Mesothelial cell of epicardium (in vitro differentiated cells): ENCODE measurements around the gene ZNF444. TPM values are rescaled to one million over a fixed set of nuclear protein-coding genes. Genes with fewer than 3 reads are reported as not detected.

ENCODE experiments used
- DNase-seq, 2 experiments: peaks; one replicate each; pipeline ENCODE4 v3.0.0; 2021; ENCODE audit warnings: low spot score in 2 of 2; ENCODE audit not compliant: unreplicated experiment in 2 of 2
- H3K27ac Mint-ChIP-seq: 2 replicates; pipeline ENCODE4 v1.8.0; 2021; ENCODE audit warnings: mixed read lengths
- H3K27me3 Mint-ChIP-seq: 2 replicates; pipeline ENCODE4 v1.8.0; 2021; ENCODE audit warnings: low read depth, mixed read lengths
- H3K36me3 Mint-ChIP-seq: 2 replicates; pipeline ENCODE4 v1.8.0; 2021; ENCODE audit warnings: mixed read lengths
- H3K4me1 Mint-ChIP-seq: 2 replicates; pipeline ENCODE4 v1.8.0; 2021; ENCODE audit warnings: mixed read lengths
- H3K4me3 Mint-ChIP-seq: 2 replicates; pipeline ENCODE4 v1.8.0; 2021; ENCODE audit warnings: mild to moderate bottlenecking, moderate library complexity, mixed read lengths
- H3K9me3 Mint-ChIP-seq: 2 replicates; pipeline ENCODE4 v1.8.0; 2021; ENCODE audit warnings: mixed read lengths
- total RNA-seq: library from RNA; stranded (reverse); gene quantifications from 3 replicates; pipeline ENCODE4 v1.2.1, GENCODE V29; 2021
- TF ChIP-seq, protein P1 (sequence below): fragments of 200-600 bp; sonication (generic); IDR thresholded peaks from one replicate; pipeline ENCODE4 v1.5.0; 2021; ENCODE audit warnings: antibody characterized with exemption; ENCODE audit not compliant: unreplicated experiment

ZNF444 gene
- 61.3 to 66.1 TPM (median 63.6 TPM) in 3 replicates for total RNA-seq

DNA sequence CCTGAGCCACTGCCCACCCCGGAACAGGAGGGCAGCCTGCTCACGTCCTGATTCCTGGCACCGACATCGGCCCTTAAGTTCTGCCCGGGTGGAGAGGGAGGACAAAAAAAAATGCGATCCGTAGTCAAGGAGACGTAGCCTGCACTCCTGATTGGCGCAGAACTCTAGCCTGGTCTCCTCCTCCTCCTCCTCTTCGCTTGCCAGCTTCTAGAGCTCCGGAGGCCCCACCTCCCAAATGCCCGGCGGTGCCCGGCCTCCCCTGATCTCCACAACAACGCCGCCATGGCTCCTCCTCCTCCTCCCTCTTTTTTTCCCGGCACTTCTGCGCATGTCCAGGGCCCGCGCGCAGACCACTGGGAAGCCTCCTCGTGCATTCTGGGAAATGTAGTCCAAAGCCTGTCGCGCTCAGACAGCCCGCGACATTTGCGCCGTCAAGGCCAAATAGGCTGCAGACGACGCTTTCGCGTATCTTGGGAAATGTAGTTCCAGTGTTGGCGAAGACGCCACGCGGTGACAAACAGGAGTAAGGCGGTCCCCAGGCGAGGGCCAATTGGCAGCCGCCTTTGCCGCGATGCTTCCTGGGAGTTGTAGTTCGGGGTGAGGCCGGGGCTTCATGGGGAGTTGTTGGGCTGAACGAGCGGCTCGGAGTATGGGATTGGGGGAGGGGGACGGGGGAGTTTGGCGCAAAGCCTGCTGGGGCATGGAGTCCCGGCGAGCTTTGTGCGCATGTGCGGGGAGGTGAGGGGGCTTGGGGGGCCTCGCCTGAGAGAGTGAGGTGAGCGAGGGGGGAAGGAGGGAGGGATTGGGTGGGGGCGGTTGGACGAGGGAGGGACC, at the start of gene ZNF444:
Gene ZNF444 (plus strand): TSS at position 705 of the 834 bp plus-strand sequence. CDS start 5,625 bp downstream, outside the sequence.
- peaks cover 33% of the 10 kb centered on the region for H3K4me1 Mint-ChIP-seq
- no peaks in the 10 kb centered on the region for H3K36me3 Mint-ChIP-seq
- no peaks in the 10 kb centered on the region for H3K27me3 Mint-ChIP-seq
- peak; percentile 99 for DNase-seq
- peak within 1 kb of the TSS; percentile 85 for H3K4me3 Mint-ChIP-seq
- TF ChIP-seq, protein P1, sequence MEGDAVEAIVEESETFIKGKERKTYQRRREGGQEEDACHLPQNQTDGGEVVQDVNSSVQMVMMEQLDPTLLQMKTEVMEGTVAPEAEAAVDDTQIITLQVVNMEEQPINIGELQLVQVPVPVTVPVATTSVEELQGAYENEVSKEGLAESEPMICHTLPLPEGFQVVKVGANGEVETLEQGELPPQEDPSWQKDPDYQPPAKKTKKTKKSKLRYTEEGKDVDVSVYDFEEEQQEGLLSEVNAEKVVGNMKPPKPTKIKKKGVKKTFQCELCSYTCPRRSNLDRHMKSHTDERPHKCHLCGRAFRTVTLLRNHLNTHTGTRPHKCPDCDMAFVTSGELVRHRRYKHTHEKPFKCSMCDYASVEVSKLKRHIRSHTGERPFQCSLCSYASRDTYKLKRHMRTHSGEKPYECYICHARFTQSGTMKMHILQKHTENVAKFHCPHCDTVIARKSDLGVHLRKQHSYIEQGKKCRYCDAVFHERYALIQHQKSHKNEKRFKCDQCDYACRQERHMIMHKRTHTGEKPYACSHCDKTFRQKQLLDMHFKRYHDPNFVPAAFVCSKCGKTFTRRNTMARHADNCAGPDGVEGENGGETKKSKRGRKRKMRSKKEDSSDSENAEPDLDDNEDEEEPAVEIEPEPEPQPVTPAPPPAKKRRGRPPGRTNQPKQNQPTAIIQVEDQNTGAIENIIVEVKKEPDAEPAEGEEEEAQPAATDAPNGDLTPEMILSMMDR = no peak
- peak within 1 kb of the TSS; percentile 90 for H3K27ac Mint-ChIP-seq
- H3K9me3 Mint-ChIP-seq = no peaks in the 10 kb centered on the region

DNA sequence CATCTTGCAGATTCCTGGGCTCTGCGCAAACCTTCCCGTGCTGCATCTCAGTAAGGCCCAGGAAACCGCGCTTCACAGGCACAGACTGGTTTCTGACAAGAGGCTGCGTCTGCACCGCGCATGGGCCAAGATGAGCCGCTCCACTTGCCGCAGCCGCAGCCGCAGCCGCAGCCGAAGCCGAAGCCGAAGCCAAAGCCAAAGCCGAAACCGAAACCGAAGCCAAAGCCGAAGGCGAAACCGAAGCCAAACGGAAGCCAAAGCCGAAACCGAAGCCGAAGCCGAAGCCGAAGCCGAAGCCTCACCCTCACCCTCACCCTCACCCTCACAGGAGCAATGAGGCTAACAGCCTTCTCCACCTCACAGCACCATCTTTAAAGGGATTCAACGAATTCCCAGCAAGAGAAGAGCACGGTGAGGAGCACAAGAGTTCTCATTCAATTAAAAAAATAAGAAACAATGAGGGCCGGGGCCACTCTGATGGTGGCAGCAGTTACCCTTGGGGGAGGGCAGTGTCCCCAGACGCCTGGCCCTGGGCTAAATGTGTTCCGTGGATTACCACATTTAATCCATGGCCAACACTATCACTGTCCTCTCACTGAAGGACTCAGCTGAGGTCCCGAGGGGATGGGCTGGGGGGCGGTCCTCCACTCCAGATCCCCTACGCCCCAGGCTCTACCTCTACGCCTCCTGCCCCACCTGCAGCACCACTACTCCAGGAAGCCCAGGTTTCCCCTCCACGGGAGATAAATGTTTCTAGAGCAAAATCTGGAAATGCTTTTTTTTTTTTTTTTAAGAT, 49.1 kb upstream of the ZNF444 start:
- Mint-ChIP-seq H3K36me3 (peaks cover 40% of the 10 kb centered on the region), H3K27ac (peak overlapping the region; percentile 94)

DNA sequence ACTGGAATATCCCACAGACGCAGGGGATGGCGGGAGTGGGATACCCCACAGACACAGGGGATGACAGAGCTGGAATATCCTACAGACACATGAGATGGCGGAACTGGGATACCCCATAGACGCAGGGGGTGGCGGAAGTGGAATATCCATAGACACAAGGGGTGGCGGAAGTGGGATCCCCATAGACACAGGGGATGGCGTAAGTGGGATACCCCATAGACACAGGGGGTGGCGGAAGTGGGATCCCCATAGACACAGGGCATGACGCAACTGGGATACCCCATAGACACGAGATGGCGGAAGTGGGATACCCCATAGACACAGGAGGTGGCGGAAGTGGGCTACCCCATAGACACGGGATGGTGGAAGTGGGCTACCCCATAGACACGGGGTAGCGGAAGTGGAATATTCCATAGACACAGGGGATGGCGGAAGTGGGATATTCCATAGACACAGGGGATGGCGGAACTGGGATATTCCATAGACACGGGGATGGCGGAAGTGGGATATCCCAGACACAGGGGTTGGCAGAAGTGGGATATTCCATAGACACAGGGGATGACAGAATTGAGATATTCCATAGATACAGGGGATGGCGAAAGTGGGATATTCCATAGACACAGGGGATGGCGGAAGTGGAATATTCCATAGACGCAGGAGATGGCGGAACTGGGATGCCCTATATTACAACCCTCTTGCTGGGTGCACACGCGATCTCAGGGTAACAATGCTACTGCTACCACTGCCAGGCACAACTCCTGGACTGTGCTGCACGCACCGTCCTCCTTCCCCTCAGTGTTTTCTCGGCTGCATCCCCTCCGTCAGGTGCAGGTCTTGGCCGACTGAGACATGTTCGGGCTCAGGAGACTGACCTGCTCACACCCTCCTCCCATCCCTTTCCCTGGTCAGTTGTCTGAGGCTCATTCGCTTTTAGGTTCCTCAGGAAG, 48.1 kb upstream of the ZNF444 start:
- Mint-ChIP-seq H3K36me3 (peaks cover 38% of the 10 kb centered on the region), H3K27ac (no peak overlapping the region), H3K27me3 (no peaks in the 10 kb centered on the region), H3K4me3 (no peak overlapping the region), H3K9me3 (peaks cover 23% of the 10 kb centered on the region), H3K4me1 (peaks cover 13% of the 10 kb centered on the region)
- DNase-seq = no peak
- TF ChIP-seq, protein P1 = no peak

More for the DNA sequence above, 49.1 kb upstream of the ZNF444 start:
- no peak for DNase-seq
- TF ChIP-seq, protein P1 = no peak
- H3K4me1 Mint-ChIP-seq = peaks cover 13% of the 10 kb centered on the region
- no peaks in the 10 kb centered on the region for H3K27me3 Mint-ChIP-seq
- H3K9me3 Mint-ChIP-seq = peaks cover 23% of the 10 kb centered on the region
- H3K4me3 Mint-ChIP-seq = no peak overlapping the region

DNA sequence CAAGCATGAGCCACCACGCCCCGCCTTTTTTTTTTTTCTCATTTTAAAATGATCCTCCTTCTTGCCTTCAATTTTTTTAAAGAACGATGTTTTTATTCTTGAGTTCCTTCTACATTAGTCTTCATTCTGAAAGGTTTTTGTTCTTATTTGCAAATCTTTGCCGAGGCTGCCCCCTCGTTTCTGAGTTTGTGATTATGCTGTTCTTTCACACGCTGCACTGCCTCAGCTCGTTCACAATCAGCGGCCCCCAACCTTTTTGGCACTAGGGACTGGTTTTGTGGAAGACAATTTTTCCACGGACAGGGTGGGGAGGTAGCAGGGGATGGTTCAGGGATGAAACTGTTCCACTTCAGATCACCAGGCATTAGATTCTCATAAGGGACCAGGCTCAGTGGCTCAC, 46.6 kb upstream of the ZNF444 start:
- TF ChIP-seq, protein P1 = no peak
- Mint-ChIP-seq H3K27me3 (no peaks in the 10 kb centered on the region), H3K4me1 (peaks cover 13% of the 10 kb centered on the region), H3K9me3 (peaks cover 23% of the 10 kb centered on the region), H3K27ac (no peak overlapping the region), H3K36me3 (peaks cover 40% of the 10 kb centered on the region), H3K4me3 (no peak overlapping the region)
- DNase-seq = no peak

DNA sequence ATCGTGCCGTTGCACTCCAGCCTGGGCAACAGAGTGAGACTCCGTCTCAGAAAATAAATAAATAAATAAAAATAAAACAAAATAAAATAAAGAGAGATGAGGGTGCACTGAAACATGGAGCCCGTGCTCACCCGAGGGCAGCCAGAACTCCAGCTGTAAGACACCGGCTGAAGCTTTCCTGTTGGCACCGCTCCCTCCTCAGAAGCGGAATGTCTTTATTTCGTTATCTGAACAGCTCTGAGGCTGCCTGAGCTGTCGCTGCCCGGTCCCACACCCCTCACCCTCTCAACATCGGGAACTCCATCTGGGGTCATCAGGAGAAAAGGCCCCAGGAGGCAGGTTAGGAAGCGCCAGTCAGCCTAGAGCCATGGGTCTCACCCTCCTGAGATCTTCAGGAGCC, 44.4 kb upstream of the ZNF444 start:
- TF ChIP-seq, protein P1 = no peak
- Mint-ChIP-seq H3K36me3 (peaks cover 38% of the 10 kb centered on the region), H3K27ac (no peak overlapping the region), H3K9me3 (peaks cover 23% of the 10 kb centered on the region), H3K4me3 (no peak overlapping the region), H3K4me1 (peaks cover under 1% of the 10 kb centered on the region), H3K27me3 (no peaks in the 10 kb centered on the region)
- DNase-seq = no peak
